Body of pancreas (tissue), 4 donors: Measurements from ENCODE around the gene DPP8. TPM values are rescaled to one million over a fixed set of nuclear protein-coding genes. Genes with fewer than 3 reads are reported as not detected.

Experiments used
- ATAC-seq: fragments of 150-250 bp; one replicate; pipeline ENCODE4 v1.9.1; 2016
- DNase-seq, 4 donors: peaks; one replicate each; pipeline ENCODE4 v3.0.0-alpha.2; 2019
- H3K27ac ChIP-seq, 4 donors: fragments of 200-600 bp; sonication (generic); 1 replicate in 3 of 4; 2 replicates in 1 of 4; pipeline versions ENCODE4 v1.5.1 to v1.6.1; 2016 to 2019; ENCODE audit warnings: mild to moderate bottlenecking in 1 of 4, mixed read lengths in 1 of 4, moderate library complexity in 1 of 4
- H3K27me3 ChIP-seq, 2 donors: fragments of 200-600 bp; sonication (generic); one replicate each; pipeline ENCODE4 v1.6.0; 2016; ENCODE audit warnings: mild to moderate bottlenecking in 1 of 2
- H3K36me3 ChIP-seq, 2 donors: fragments of 200-600 bp; sonication (generic); replicated peaks in 1 of 2; 2 replicates each; pipeline ENCODE4 v1.5.1; 2016; ENCODE audit warnings: low read depth in 2 of 2; ENCODE audit not compliant: insufficient read depth in 1 of 2
- H3K4me1 ChIP-seq: fragments of 200-600 bp; sonication (generic); one replicate; pipeline ENCODE4 v1.6.0; 2016
- H3K4me3 ChIP-seq, 2 donors: fragments of 200-600 bp; sonication (generic); 1 replicate in 1 of 2; 2 replicates in 1 of 2; pipeline ENCODE4 v1.5.1; 2016 to 2019
- H3K9me3 ChIP-seq, 3 donors: fragments of 200-600 bp; sonication (generic); 1 replicate in 2 of 3; 2 replicates in 1 of 3; pipeline ENCODE4 v1.5.1; 2016
- POLR2A ChIP-seq, 3 donors: fragments of 450-650 bp; IDR thresholded peaks; one replicate each; pipeline ENCODE4 v1.6.1; 2016; ENCODE audit warnings: antibody characterized with exemption in 3 of 3, mild to moderate bottlenecking in 2 of 3
- WGBS, 2 donors: methylation state at CpG; one replicate each; pipeline ENCODE4 v1.1.5; 2017; 5-methylcytosine and 5-hydroxymethylcytosine counted together
- intact Hi-C: fragments of 100-400 bp; cut with DNase I; formaldehyde crosslinking; loops from one replicate; pipeline ENCODE4 v1.15.1; 2023
- total RNA-seq, 2 donors: library from RNA; depleted of rRNA; stranded (reverse); fragments of >200 nt; gene quantifications; one replicate each; pipeline ENCODE4 v1.1.0, GENCODE V29; 2016
- TF ChIP-seq, protein P1 (sequence below), 7 experiments: fragments of 450-650 bp in 4 of 7; fragments of 200-600 bp in 3 of 7; sonication (generic) in 3 of 7; IDR thresholded peaks; one replicate each; pipeline ENCODE4 v1.5.1; 2016 to 2019; ENCODE audit warnings: antibody characterized with exemption in 7 of 7

The DPP8 gene
- total RNA-seq, 2 donors from 2014 or later: 13.0 to 27.4 TPM

- ATAC-seq: no peak
- 83 to 87% methylated on average over 4 of the region's 4 CpGs for WGBS, 2 donors
- DNase-seq: no peak
- peaks cover 34% of the 10 kb centered on the region for H3K4me1 ChIP-seq
- no peaks in the 10 kb centered on the region for H3K36me3 ChIP-seq
- H3K9me3 ChIP-seq: no peaks in the 10 kb centered on the region
- H3K4me3 ChIP-seq: no peak overlapping the region
- H3K27me3 ChIP-seq: no peaks in the 10 kb centered on the region
- intact Hi-C loops: no loop called here
- TF ChIP-seq, protein P1, sequence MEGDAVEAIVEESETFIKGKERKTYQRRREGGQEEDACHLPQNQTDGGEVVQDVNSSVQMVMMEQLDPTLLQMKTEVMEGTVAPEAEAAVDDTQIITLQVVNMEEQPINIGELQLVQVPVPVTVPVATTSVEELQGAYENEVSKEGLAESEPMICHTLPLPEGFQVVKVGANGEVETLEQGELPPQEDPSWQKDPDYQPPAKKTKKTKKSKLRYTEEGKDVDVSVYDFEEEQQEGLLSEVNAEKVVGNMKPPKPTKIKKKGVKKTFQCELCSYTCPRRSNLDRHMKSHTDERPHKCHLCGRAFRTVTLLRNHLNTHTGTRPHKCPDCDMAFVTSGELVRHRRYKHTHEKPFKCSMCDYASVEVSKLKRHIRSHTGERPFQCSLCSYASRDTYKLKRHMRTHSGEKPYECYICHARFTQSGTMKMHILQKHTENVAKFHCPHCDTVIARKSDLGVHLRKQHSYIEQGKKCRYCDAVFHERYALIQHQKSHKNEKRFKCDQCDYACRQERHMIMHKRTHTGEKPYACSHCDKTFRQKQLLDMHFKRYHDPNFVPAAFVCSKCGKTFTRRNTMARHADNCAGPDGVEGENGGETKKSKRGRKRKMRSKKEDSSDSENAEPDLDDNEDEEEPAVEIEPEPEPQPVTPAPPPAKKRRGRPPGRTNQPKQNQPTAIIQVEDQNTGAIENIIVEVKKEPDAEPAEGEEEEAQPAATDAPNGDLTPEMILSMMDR (IDR thresholded peaks at IDR 0.05): no peak
- no peak for TF ChIP-seq POLR2A (IDR thresholded peaks at IDR 0.05)
- no peak overlapping the region for H3K27ac ChIP-seq
Measured at GRCh38 chr15:65535192-65535591, 17.7 kb upstream of the DPP8 start.

DNA sequence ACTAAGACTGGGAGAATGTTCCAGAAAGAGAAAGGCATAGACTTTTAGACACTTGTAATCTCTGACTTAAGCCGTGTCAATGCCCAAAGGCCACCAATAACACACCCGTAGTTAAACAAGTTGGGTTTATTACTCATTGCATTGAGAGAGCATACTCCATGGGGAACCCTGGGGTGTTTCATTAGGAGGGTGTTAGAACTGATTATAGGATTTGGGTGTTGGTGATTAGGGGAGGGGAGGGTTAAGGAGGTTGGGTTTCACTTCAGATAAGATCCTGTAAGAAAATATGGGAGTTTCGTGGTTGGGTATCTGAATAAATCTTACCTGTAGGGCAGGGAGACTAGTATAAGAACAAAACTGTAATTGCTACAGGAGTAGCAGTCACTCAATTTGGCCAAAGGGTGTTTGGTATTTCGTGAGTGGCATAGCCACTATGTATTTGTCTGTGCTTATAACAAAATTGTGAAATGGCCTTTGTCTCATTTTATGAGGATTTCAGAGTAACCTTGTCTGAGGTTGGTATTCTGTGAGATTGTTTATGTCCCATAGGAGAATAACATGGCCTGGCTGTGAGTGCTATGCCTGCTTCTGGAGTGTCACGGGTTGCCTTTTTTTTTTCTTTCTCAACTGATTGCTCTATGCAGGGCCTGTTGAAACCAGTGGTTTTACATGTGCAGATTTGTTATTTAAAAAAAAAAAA is 15.7 kb upstream of the DPP8 start:
- no peaks in the 10 kb centered on the region for H3K27me3 ChIP-seq
- no peak for DNase-seq
- no peaks in the 10 kb centered on the region for H3K9me3 ChIP-seq
- peaks cover 40% of the 10 kb centered on the region for H3K4me1 ChIP-seq
- TF ChIP-seq, protein P1 (IDR thresholded peaks at IDR 0.05): no peak
- no peak for TF ChIP-seq POLR2A (IDR thresholded peaks at IDR 0.05)
- no peak for ATAC-seq
- WGBS, 2 donors: 57 to 62% methylated on average over 5 of the region's 5 CpGs
- no peak overlapping the region for H3K4me3 ChIP-seq
- intact Hi-C loops: no loop called here
- no peak overlapping the region for H3K27ac ChIP-seq
- H3K36me3 ChIP-seq: no peaks in the 10 kb centered on the region

GRCh38 chr15:65532738-65533051 is 15.2 kb upstream of the DPP8 start:
- no peak overlapping the region for H3K27ac ChIP-seq
- ATAC-seq (no peak), DNase-seq (no peak)
- no peaks in the 10 kb centered on the region for H3K36me3 ChIP-seq
- no peaks in the 10 kb centered on the region for H3K9me3 ChIP-seq
- intact Hi-C loops: no loop called here
- no peaks in the 10 kb centered on the region for H3K27me3 ChIP-seq
- H3K4me1 ChIP-seq: peaks cover 40% of the 10 kb centered on the region
- WGBS, 2 donors: 23 to 36% methylated on average over 1 of the region's 1 CpG
- TF ChIP-seq, protein P1 (IDR thresholded peaks at IDR 0.05): no peak
- no peak for TF ChIP-seq POLR2A (IDR thresholded peaks at IDR 0.05)
- H3K4me3 ChIP-seq: no peak overlapping the region

GRCh38 chr15:65530318-65531111 is 13.0 kb upstream of the DPP8 start, which contains the start of gene HACD3:
TSS of gene HACD3 (plus strand) at chr15:65530463. CDS start at chr15:65530632, 169 bp downstream.
- Histone ChIP-seq H3K36me3 (no peaks in the 10 kb centered on the region), H3K9me3 (no peaks in the 10 kb centered on the region), H3K4me1 (peaks cover 40% of the 10 kb centered on the region), H3K27me3 (no peaks in the 10 kb centered on the region), H3K4me3 (peak within 1 kb of the TSS; percentile 64 to 71), H3K27ac (peak within 1 kb of the TSS; percentile 34 to 79 (median 68))
- peak; percentile 21 to 59 (median 59) for TF ChIP-seq POLR2A (IDR thresholded peaks at IDR 0.05)
- TF ChIP-seq, protein P1 (IDR thresholded peaks at IDR 0.05): peak in 1 of 7 experiments; percentile 16
- ATAC-seq (peak; percentile 97), DNase-seq (peak; percentile 83 to 89 (median 88))
- intact Hi-C loops: no loop called here
- 0% methylated on average over 25 to 67 of the region's 88 CpGs for WGBS, 2 donors
